GM12878 (cell line): ENCODE measurements around the gene MYT1.

ENCODE experiments used
- DPF2 ChIP-seq: fragments of 450-650 bp; IDR thresholded peaks from 2 replicates; pipeline ENCODE4 v1.6.1; 2017; ENCODE audit warnings: mild to moderate bottlenecking
- E2F8 ChIP-seq: fragments of 450-650 bp; IDR thresholded peaks from 2 replicates; pipeline ENCODE4 v1.6.1; 2018; ENCODE audit warnings: mild to moderate bottlenecking, low read depth, moderate library complexity; ENCODE audit not compliant: partially characterized antibody
- MAX ChIP-seq: IDR thresholded peaks from 2 replicates; pipeline ENCODE4 v1.6.1; 2012; ENCODE audit warnings: low read depth, low read length, improper control_type of control experiment
- POLR2A ChIP-seq: IDR thresholded peaks from 2 replicates; pipeline ENCODE4 v1.6.1; 2011; ENCODE audit warnings: low read depth, mild to moderate bottlenecking, low read length
- RCOR1 ChIP-seq: conservative IDR thresholded peaks from 2 replicates; pipeline ENCODE4 v1.6.1; 2012; ENCODE audit warnings: low read depth, low read length, improper control_type of control experiment
- ZSCAN29 ChIP-seq: fragments of 450-650 bp; IDR thresholded peaks from 2 replicates; pipeline ENCODE4 v1.6.1; 2017; ENCODE audit warnings: mild to moderate bottlenecking, moderate library complexity

GRCh38 chr20:64242797-64243475, 78.7 kb downstream of the MYT1 start:
- TF ChIP-seq E2F8 (no peak), DPF2 (no peak), RCOR1 (no peak), MAX (no peak), ZSCAN29 (no peak), POLR2A (no peak)
